ENCODE results near the gene TNFSF13. TPM values are rescaled to one million over a fixed set of nuclear protein-coding genes. Genes with fewer than 3 reads are reported as not detected.

The TNFSF13 gene
- total RNA-seq, 1 experiment from 2014 or later, result 3.2 TPM

DNA sequence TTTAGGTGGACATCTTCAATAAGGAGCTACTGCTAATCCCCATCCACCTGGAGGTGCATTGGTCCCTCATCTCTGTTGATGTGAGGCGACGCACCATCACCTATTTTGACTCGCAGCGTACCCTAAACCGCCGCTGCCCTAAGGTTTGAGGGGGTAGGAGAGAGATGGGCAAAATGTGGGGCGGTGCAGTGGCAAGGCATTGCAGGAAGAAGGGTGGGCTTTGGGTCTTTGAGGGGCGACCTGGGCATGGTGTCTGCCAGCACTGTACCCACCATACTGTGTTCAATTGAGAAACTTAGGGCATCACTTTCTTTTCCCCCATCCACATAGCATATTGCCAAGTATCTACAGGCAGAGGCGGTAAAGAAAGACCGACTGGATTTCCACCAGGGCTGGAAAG lies 11.8 kb downstream of the TNFSF13 start (continued):
- no peak for TF ChIP-seq ZNF263 (CRISPR knock-in tag; IDR thresholded peaks at IDR 0.05; ENCODE audit: low read depth)
- TF ChIP-seq CREM (CRISPR knock-in tag; IDR thresholded peaks at IDR 0.05), result no peak
- no peak for TF ChIP-seq CDX4 (CRISPR knock-in tag; IDR thresholded peaks at IDR 0.05; ENCODE audit: borderline replicate concordance)
- TF ChIP-seq IRF2 (CRISPR knock-in tag; IDR thresholded peaks at IDR 0.05; ENCODE audit: borderline replicate concordance, low read depth), result no peak
- no peak for TF ChIP-seq EMX1 (CRISPR knock-in tag; IDR thresholded peaks at IDR 0.05)
- no peak for TF ChIP-seq MLX (CRISPR knock-in tag; IDR thresholded peaks at IDR 0.05)

DNA sequence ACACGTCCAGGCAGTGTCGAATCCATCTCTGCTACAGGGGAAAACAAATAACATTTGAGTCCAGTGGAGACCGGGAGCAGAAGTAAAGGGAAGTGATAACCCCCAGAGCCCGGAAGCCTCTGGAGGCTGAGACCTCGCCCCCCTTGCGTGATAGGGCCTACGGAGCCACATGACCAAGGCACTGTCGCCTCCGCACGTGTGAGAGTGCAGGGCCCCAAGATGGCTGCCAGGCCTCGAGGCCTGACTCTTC lies 13.7 kb downstream of the TNFSF13 start:
- Mint-ChIP-seq H3K9me3 (no peaks in the 10 kb centered on the region), H3K4me3 (peak overlapping the region; percentile 93), H3K36me3 (peaks cover 71% of the 10 kb centered on the region), H3K4me1 (peaks cover 41% of the 10 kb centered on the region), H3K27ac (peak overlapping the region; percentile 100), H3K27me3 (ENCODE audit: low read depth) (no peaks in the 10 kb centered on the region)
- DNase-seq (ENCODE audit: low spot score) (no peak), ATAC-seq (peak; percentile 89; the same call in 1 of the 2 replicates)
- ChIA-PET POLR2A (interaction anchor here (0.6 to 3.5 kb wide), 4 partner anchors 11 to 169 kb away, joined by 3 to 22 read pairs (median 4); partner anchors contain the start of genes MPDU1, TMEM256 and TNFSF13), CTCF (interaction anchor here (1.0 to 3.4 kb wide), 4 partner anchors 10 to 101 kb away, joined by 3 to 22 read pairs (median 4); partner anchors contain the start of genes SENP3 and SOX15)
- peak; percentile 96 for TF ChIP-seq USF2 (CRISPR knock-in tag; IDR thresholded peaks at IDR 0.05)
- TF ChIP-seq, protein P1, sequence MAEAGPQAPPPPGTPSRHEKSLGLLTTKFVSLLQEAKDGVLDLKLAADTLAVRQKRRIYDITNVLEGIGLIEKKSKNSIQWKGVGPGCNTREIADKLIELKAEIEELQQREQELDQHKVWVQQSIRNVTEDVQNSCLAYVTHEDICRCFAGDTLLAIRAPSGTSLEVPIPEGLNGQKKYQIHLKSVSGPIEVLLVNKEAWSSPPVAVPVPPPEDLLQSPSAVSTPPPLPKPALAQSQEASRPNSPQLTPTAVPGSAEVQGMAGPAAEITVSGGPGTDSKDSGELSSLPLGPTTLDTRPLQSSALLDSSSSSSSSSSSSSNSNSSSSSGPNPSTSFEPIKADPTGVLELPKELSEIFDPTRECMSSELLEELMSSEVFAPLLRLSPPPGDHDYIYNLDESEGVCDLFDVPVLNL (CRISPR knock-in tag; IDR thresholded peaks at IDR 0.05; ENCODE audit: borderline replicate concordance, low read depth), result no peak
- TF ChIP-seq, protein P2, sequence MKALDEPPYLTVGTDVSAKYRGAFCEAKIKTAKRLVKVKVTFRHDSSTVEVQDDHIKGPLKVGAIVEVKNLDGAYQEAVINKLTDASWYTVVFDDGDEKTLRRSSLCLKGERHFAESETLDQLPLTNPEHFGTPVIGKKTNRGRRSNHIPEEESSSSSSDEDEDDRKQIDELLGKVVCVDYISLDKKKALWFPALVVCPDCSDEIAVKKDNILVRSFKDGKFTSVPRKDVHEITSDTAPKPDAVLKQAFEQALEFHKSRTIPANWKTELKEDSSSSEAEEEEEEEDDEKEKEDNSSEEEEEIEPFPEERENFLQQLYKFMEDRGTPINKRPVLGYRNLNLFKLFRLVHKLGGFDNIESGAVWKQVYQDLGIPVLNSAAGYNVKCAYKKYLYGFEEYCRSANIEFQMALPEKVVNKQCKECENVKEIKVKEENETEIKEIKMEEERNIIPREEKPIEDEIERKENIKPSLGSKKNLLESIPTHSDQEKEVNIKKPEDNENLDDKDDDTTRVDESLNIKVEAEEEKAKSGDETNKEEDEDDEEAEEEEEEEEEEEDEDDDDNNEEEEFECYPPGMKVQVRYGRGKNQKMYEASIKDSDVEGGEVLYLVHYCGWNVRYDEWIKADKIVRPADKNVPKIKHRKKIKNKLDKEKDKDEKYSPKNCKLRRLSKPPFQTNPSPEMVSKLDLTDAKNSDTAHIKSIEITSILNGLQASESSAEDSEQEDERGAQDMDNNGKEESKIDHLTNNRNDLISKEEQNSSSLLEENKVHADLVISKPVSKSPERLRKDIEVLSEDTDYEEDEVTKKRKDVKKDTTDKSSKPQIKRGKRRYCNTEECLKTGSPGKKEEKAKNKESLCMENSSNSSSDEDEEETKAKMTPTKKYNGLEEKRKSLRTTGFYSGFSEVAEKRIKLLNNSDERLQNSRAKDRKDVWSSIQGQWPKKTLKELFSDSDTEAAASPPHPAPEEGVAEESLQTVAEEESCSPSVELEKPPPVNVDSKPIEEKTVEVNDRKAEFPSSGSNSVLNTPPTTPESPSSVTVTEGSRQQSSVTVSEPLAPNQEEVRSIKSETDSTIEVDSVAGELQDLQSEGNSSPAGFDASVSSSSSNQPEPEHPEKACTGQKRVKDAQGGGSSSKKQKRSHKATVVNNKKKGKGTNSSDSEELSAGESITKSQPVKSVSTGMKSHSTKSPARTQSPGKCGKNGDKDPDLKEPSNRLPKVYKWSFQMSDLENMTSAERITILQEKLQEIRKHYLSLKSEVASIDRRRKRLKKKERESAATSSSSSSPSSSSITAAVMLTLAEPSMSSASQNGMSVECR (CRISPR knock-in tag; IDR thresholded peaks at IDR 0.05; ENCODE audit: borderline replicate concordance), result peak; percentile 91; the same call in 1 of the 2 replicates
- peak; percentile 75; the same call in 1 of the 2 replicates for TF ChIP-seq CREB1 (CRISPR knock-in tag; IDR thresholded peaks at IDR 0.05)
- TF ChIP-seq JAZF1 (CRISPR knock-in tag; IDR thresholded peaks at IDR 0.05), result no peak
- TF ChIP-seq IRF2 (CRISPR knock-in tag; IDR thresholded peaks at IDR 0.05; ENCODE audit: borderline replicate concordance, low read depth), result no peak
- 0 out of 2 replicates have a peak, but pooled peaks have one; percentile 9 for TF ChIP-seq ZNF281 (CRISPR knock-in tag; IDR thresholded peaks at IDR 0.05)
- TF ChIP-seq SMAD3 (CRISPR knock-in tag; IDR thresholded peaks at IDR 0.05; ENCODE audit: borderline replicate concordance), result peak; percentile 90; the same call in 1 of the 2 replicates
- TF ChIP-seq ZBTB43 (CRISPR knock-in tag; IDR thresholded peaks at IDR 0.05), result no peak; the same call in 1 of the 2 replicates
- peak; percentile 99 for TF ChIP-seq MAX (CRISPR knock-in tag; IDR thresholded peaks at IDR 0.05)
- peak; percentile 84; the same call in 1 of the 2 replicates for TF ChIP-seq ZNF232 (CRISPR knock-in tag; IDR thresholded peaks at IDR 0.05)
- no peak for TF ChIP-seq ATF3 (CRISPR knock-in tag; conservative IDR thresholded peaks at IDR 0.05)
- no peak for TF ChIP-seq MYBL2 (CRISPR knock-in tag; IDR thresholded peaks at IDR 0.05)
- no peak for TF ChIP-seq ZNF317 (CRISPR knock-in tag; IDR thresholded peaks at IDR 0.05; ENCODE audit: borderline replicate concordance, low read depth)
